Activated CD4-positive, alpha-beta T cell treated with anti-CD3 and anti-CD28 coated beads for 1 hour (primary cell): ENCODE measurements around the gene HIF3A.
"Not testable (repeated sequence)": the region's sequence is repeated elsewhere in the genome, so short reads cannot be mapped to it uniquely, and the experiment has no call there.

Source experiments
- DNase-seq: peaks from one replicate; pipeline ENCODE4 v3.0.0-alpha.2; 2020

Gene HIF3A

GRCh38 chr19:46295401-46296201 is 1.2 kb upstream of the HIF3A start:
- no peak for DNase-seq

DNA sequence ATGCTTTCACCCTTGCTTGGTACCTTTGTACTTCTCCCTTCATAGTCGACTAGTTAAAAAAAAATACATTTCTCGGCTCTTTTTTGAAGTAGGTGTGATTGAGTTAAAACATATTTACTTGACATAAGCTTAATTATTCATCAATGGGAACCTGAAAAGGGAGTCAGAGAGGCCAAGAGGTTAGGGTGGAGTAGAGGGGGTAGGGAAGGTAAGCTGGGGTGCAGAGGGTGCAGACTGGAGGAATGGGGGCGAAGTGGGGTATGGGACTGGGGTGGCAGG is 701 bp upstream of the HIF3A start:
- DNase-seq, result no peak

- DNase-seq, result no peak
Observed at GRCh38 chr19:46297700-46298478, 1.0 kb downstream of the HIF3A start.

GRCh38 chr19:46298479-46299003 is 1.7 kb downstream of the HIF3A start:
- DNase-seq, result no peak

DNA sequence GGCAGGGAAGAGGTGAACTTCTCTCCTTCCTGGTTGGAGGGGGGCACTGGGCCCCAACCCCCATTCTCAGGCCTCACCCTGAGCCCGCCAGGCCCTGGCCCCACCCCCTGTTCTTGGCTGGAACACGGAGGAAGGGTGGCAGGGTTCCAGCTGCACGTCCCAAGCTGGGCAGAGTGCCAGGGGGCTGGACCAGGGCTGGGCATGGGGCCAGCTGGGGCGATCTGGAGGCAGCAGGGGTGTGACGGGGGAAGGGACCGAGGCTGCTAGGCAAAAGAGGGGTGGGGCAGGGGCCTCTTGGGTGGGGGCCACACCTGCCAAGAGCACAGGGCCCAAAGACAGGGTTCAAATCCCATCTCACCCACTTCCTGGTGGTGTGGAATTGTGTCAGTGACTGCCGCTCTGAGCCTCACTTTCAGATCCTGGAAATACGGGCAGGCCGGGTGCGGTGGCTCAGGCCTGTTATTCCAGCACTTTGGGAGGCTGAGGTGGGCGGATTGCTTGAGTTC is 2.2 kb downstream of the HIF3A start:
- no peak for DNase-seq

DNA sequence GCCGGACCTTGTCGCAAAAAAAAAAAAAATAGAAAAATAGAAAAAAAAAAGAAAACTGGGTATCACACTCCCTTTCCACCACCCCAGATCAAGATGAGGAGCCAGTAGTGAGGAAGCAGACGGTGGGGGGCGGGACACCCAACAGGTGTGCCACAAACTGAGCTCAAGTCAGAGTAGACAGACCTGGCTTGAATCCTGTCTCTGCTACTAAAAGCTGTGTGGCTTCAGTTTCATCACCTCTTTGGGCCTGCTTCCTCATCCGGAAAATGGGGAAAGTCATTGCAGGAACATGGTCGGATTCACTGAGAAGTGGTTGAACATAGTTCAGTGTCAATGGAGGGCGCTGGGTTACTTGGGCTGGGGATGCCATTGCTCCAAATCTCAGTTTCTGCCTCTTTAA is 2.9 kb downstream of the HIF3A start:
- DNase-seq, result no peak

DNA sequence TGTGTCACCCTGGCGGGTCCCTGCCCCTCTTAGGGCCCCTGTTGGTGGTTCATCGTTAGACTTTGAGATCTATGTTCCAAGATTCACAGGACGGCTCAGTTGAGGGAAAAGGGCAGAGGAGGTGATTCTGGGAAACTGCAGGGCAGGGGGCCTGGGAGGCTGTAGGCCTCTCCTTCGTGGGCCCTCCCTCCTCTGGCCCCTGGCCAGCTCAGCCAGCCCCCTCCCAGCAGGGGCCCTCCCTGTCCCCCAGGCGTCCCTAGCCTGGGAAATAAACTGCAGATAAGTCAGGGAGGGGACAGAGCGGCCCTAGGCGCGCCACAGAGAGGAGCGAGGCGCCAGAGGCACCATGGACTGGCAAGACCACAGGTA is 6.5 kb downstream of the HIF3A start:
- DNase-seq, result no peak

DNA sequence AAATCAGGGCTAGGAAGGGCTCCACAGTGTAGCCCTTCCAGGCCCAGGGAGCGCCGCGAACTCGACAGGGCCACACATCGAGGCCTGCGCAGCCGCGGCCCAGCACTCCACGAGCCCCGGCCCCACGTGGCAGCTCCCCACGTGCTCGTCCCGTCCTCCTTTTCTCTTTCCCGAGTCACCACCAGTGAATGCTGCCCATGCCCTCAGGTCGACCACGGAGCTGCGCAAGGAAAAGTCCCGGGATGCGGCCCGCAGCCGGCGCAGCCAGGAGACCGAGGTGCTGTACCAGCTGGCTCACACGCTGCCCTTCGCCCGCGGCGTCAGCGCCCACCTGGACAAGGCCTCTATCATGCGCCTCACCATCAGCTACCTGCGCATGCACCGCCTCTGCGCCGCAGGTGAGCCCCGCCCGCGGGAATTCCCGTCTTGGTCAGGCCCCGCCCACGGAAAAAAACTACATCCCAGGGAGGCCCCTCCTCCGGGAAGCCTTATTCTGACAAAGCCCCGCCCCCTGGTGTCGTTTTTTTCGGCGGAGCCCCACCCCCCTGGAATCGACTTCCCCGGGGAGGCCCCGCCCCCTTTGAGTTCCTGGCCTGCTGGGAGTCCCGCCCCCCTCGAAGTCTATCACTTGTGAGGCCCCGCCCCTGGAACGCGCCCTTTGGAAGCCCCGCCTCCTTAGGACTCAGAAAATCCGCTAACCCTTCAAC is 7.0 kb downstream of the HIF3A start:
- DNase-seq, result no peak

GRCh38 chr19:46306501-46306900 is 9.7 kb downstream of the HIF3A start:
- no peak for DNase-seq

DNA sequence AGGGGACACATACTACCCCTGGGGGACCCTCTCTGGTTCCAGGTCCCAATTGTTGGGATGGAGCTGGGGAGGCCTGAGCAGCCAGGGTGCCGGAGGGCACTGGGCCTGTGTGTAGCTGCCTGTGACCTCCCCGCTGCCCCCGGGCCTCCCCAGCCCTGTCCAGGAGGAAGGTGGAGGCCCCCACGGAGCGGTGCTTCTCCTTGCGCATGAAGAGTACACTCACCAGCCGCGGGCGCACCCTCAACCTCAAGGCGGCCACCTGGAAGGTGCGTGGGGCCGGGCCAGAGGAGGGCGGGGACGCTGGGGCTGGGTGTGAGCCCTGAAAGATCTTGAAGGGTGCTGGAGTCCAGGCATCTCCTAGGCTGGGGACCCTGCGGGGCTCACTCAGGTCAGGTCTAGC is 11.7 kb downstream of the HIF3A start:
- no peak for DNase-seq

DNA sequence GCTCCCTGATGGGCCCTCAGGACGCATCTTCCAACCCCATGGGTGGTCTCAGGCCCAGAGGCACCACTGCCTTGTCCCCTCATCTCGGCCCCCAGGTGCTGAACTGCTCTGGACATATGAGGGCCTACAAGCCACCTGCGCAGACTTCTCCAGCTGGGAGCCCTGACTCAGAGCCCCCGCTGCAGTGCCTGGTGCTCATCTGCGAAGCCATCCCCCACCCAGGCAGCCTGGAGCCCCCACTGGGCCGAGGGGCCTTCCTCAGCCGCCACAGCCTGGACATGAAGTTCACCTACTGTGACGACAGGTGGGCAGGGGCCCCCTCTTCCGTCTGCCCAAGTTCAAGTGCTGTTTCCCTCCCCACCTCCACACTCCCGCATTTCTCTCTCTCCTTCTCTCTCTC is 12.2 kb downstream of the HIF3A start:
- no peak for DNase-seq

GRCh38 chr19:46311444-46311843 is 14.6 kb downstream of the HIF3A start:
- DNase-seq, result no peak

DNA sequence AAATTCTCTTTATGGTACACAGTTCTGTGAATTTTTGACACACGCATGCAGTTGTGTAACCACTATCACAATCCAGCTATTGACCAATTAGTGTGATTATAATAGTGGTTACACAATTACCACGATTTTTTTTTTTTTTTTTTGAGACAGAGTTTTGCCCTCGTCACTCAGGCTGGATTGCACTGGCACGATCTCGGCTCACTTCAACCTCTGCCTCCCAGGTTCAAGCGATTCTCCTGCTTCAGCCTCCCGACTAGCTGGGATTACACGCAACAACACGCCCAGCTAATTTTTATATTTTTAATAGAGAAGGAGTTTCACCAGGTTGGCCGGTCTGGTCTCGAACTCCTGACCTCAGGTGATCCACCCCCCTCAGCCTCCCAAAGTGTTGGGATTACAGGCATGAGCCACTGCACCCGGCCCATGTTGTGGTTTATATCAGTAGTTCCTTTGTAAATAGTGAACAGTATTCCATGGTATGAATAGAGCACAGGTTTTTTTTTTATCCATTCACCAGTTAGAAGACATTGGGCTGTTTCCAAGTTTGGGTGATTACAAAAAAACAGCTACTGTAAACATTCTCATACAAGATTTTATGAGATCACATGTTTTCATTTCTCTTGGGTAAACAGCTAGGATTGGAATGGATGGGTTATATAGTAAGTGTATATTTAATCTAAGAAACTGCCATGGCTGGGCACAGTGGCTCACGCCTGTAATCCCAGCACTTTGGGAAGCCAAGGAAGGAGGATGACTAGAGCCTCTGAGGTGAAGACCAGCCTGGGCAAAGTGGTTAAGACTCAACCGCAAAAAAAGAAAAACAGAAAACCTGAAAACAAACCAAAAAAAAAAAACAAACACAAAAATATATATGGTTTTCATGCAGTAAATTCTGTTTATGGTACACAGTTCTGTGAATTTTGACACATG is 17.0 kb downstream of the HIF3A start:
- DNase-seq, result not testable (repeated sequence)

GRCh38 chr19:46317339-46317738 is 20.5 kb downstream of the HIF3A start:
- no peak for DNase-seq

GRCh38 chr19:46319613-46320012 is 22.8 kb downstream of the HIF3A start:
- no peak for DNase-seq

- DNase-seq, result no peak
Observed at GRCh38 chr19:46320559-46320958, 23.7 kb downstream of the HIF3A start.

- no peak for DNase-seq
Observed at GRCh38 chr19:46321653-46322052, 24.8 kb downstream of the HIF3A start.

DNA sequence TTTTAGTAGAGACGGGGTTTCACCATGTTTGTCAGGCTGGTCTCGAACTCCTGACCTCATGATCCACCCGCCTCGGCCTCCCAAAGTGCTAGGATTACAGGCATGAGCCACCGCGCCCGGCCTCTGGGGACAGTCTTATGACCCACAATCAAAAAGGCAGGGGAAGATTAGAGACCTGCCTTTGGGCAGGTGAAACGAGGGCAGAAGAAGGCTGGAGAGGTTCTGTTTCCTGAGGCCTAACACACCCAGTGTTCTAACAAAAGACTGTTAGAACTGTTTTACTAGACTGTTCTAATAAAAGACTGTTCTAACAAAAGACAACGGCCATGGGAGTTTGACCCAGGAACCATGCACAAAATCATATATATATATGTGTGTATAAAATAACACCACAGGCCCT is 26.4 kb downstream of the HIF3A start:
- not testable (repeated sequence) for DNase-seq

DNA sequence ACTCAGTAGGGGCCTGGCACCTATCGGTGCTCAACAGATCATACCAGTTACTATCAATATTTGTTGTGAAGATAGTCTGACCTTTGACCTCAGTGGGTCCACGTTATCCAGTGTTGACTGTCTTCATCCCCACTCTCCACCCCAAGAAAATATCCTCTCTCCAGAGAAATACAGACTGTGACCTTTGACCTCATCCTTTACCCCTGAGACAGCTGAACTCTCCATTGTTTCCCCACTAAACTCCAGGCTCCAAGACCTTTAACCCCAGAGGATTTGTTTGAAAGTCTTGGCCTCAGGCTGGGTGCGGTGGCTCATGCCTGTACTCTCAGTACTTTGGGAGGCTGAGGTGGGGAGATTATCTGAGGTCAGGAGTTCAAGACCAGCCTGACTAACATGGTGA is 27.4 kb downstream of the HIF3A start:
- DNase-seq, result no peak

DNA sequence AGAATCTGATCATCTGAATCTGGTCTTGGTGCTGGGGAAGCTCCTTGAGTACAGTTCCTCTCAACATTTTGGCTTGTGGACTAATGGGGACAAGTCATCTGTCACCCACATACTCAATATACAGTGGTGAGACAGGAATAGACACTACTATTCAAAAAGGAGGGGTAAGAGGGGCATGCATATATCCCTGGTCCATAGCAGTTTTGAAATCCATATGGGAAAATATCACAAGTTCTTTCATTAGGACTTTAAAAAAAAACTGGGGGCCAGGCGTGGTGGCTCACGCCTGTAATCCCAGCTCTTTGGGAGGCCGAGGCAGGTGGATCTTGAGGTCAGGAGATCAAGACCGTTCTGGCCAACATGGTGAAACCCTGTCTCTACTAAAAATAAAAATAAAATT is 29.8 kb downstream of the HIF3A start:
- no peak for DNase-seq

DNA sequence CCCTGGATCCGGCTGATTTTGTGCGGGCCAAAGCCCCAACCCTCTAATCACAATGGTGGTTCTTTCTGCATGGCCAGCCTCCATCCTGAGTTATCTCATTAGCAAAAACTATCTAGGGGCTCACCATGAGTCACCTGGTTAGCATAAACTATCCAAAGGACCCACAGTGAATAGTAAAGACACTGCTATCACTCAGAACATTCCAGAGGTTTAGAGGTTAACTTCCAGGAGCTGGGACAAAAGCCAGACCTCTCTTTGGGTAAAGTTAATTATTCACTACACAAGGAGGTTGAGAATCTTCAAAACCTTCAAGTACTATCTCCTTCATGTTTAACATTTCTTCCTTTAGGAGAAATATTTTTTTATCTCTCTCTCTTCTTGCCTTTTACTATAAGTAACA is 31.2 kb downstream of the HIF3A start:
- no peak for DNase-seq

DNA sequence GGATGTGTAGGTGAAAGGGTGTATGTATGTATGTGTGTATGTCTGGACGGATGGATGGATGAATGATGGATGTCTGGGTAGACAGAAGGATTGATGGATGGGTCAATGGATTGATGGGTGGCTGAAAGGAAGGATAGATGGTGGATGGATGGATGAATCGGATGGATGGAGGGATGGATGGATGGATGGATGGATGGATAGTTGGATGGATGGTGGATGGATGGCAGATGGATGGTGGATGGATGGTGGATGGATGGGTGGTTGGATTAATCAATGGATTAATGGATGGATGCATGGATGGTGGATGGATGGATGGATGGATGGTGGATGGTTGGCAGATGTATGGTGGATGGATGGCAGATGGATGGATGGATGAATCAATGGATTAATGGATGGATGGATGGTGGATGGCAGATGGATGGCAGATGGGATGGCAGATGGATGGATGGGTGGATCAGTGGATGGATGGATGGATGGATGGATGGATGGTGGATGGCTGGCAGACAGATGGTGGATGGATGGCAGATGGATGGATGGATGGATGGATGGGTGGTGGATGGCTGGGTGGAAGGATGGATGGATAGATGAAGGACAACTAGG is 33.6 kb downstream of the HIF3A start:
- no peak for DNase-seq
